GM12891 (cell line): ENCODE measurements around the gene LYPLAL1. TPM values are rescaled to one million over a fixed set of nuclear protein-coding genes. Genes with fewer than 3 reads are reported as not detected.

Experiments
- DNase-seq: peaks from one replicate; pipeline ENCODE4 v3.0.0; 2011; ENCODE audit warnings: low spot score; ENCODE audit not compliant: insufficient read length
- FAIRE-seq: peaks from 2 replicates; lab custom pipeline; 2011; peaks lifted over from hg19 to GRCh38; lab: Jason Lieb, UNC
- PAX5 ChIP-seq: IDR thresholded peaks from 2 replicates; pipeline ENCODE4 v1.6.1; 2011; ENCODE audit warnings: low read length, moderate library complexity, mild to moderate bottlenecking; ENCODE audit not compliant: insufficient read depth, severe bottlenecking
- POLR2A ChIP-seq: IDR thresholded peaks from 2 replicates; pipeline ENCODE4 v1.6.1; 2011; ENCODE audit warnings: low read depth, low read length, control low read depth
- POLR2AphosphoS5 ChIP-seq: IDR thresholded peaks from 2 replicates; pipeline ENCODE4 v1.6.1; 2011; ENCODE audit warnings: low read depth, low read length, control low read depth
- POU2F2 ChIP-seq: IDR thresholded peaks from 2 replicates; pipeline ENCODE4 v1.6.1; 2011; ENCODE audit warnings: low read depth, mild to moderate bottlenecking, control low read depth, low read length, moderate library complexity
- SPI1 ChIP-seq: IDR thresholded peaks from 2 replicates; pipeline ENCODE4 v1.6.1; 2011; ENCODE audit warnings: low read depth, low read length, control low read depth
- TAF1 ChIP-seq: IDR thresholded peaks from 2 replicates; pipeline ENCODE4 v1.6.1; 2011; ENCODE audit warnings: low read depth, low read length, control low read depth
- polyA plus RNA-seq: library from polyadenylated mRNA; unstranded; fragments of >200 nt; gene quantifications from one replicate; pipeline ENCODE4 v1.2.1, GENCODE V29; 2012; ENCODE audit warnings: low read depth, missing spikeins, inconsistent platforms; ENCODE audit not compliant: missing spikeins

LYPLAL1 gene
- 17.7 TPM for polyA plus RNA-seq

- TF ChIP-seq SPI1, result no peak
- TF ChIP-seq PAX5, result peak; percentile 83
- peak; percentile 92 for TF ChIP-seq TAF1
- TF ChIP-seq POLR2AphosphoS5, result peak; percentile 93
- peak; percentile 68; the same call in 1 of the 2 replicates for TF ChIP-seq POU2F2
- peak; percentile 92 for TF ChIP-seq POLR2A
Observed at GRCh38 chr1:219173758-219174459, at the start of gene LYPLAL1. Gene LYPLAL1, plus strand, starts transcription at chr1:219173878. Its CDS starts 13 bp downstream, at chr1:219173891.

GRCh38 chr1:219124163-219124562, 49.5 kb upstream of the LYPLAL1 start:
- FAIRE-seq (no peak), DNase-seq (no peak)
- TF ChIP-seq TAF1 (no peak), POLR2AphosphoS5 (no peak), POLR2A (no peak), POU2F2 (no peak), PAX5 (no peak), SPI1 (no peak)

More at GRCh38 chr1:219173758-219174459, at the start of gene LYPLAL1:
- FAIRE-seq (peak; percentile 100), DNase-seq (peak; percentile 61)

GRCh38 chr1:219125342-219125741, 48.3 kb upstream of the LYPLAL1 start:
- no peak for TF ChIP-seq PAX5
- no peak for TF ChIP-seq POU2F2
- TF ChIP-seq POLR2AphosphoS5, result no peak
- TF ChIP-seq TAF1, result no peak
- no peak for TF ChIP-seq SPI1
- no peak for TF ChIP-seq POLR2A
- DNase-seq (no peak), FAIRE-seq (no peak)

- FAIRE-seq (no peak), DNase-seq (no peak)
- TF ChIP-seq SPI1, result no peak
- TF ChIP-seq POU2F2, result no peak
- TF ChIP-seq PAX5, result no peak
- no peak for TF ChIP-seq POLR2AphosphoS5
- TF ChIP-seq TAF1, result no peak
- TF ChIP-seq POLR2A, result no peak
Observed at GRCh38 chr1:219126377-219126776, 47.3 kb upstream of the LYPLAL1 start.

- TF ChIP-seq POLR2A, result no peak
- no peak for TF ChIP-seq SPI1
- no peak for TF ChIP-seq POU2F2
- no peak for TF ChIP-seq PAX5
- TF ChIP-seq POLR2AphosphoS5, result no peak
- no peak for TF ChIP-seq TAF1
- DNase-seq (no peak), FAIRE-seq (no peak)
Observed at GRCh38 chr1:219128957-219129356, 44.7 kb upstream of the LYPLAL1 start.

GRCh38 chr1:219130366-219130935, 43.2 kb upstream of the LYPLAL1 start:
- no peak for DNase-seq
- no peak for TF ChIP-seq POLR2A
- TF ChIP-seq POU2F2, result no peak
- no peak for TF ChIP-seq PAX5
- TF ChIP-seq SPI1, result no peak
- TF ChIP-seq TAF1, result no peak
- no peak for TF ChIP-seq POLR2AphosphoS5
- FAIRE-seq, result no peak

- DNase-seq (no peak), FAIRE-seq (no peak)
Observed at GRCh38 chr1:219132939-219133338, 40.7 kb upstream of the LYPLAL1 start.

GRCh38 chr1:219138747-219139146, 34.9 kb upstream of the LYPLAL1 start:
- no peak for TF ChIP-seq PAX5
- no peak for TF ChIP-seq POLR2AphosphoS5
- no peak for TF ChIP-seq POU2F2
- TF ChIP-seq POLR2A, result no peak
- TF ChIP-seq SPI1, result no peak
- no peak for TF ChIP-seq TAF1
- FAIRE-seq, result no peak

More at GRCh38 chr1:219132939-219133338, 40.7 kb upstream of the LYPLAL1 start:
- TF ChIP-seq POLR2A (no peak), POU2F2 (no peak), PAX5 (no peak), SPI1 (no peak), POLR2AphosphoS5 (no peak)

GRCh38 chr1:219140303-219140877, 33.3 kb upstream of the LYPLAL1 start:
- TF ChIP-seq TAF1 (no peak), POLR2A (no peak), POU2F2 (no peak), POLR2AphosphoS5 (no peak), SPI1 (no peak), PAX5 (no peak)
- FAIRE-seq, result no peak
- no peak for DNase-seq

More at GRCh38 chr1:219138747-219139146, 34.9 kb upstream of the LYPLAL1 start:
- no peak for DNase-seq
